ENCODE results near the gene TMEM117. TPM values are rescaled to one million over a fixed set of nuclear protein-coding genes. Genes with fewer than 3 reads are reported as not detected.

TMEM117 gene
- total and polyA plus RNA-seq, 10 of the 15 experiments (the other 5 are each of a cell fraction or from before 2014, with no cell fraction given) = 3.1 to 8.2 (median 6.1) TPM

GRCh38 chr12:43992856-43993255 lies 157.0 kb downstream of the TMEM117 start (continued):
- TF ChIP-seq ATF2 (IDR thresholded peaks at IDR 0.05; ENCODE audit: low read length) = no peak
- TF ChIP-seq RBBP5 (conservative IDR thresholded peaks at IDR 0.05) = no peak

GRCh38 chr12:44000309-44000952 lies 164.6 kb downstream of the TMEM117 start:
- peak; percentile 99 for ATAC-seq
- Histone ChIP-seq H2AFZ (ENCODE audit: control insufficient read depth, low read depth, low read length) (no peak overlapping the region), H3K36me3 (ENCODE audit: control insufficient read depth in 2 of 2, insufficient read depth in 2 of 2, low read length in 1 of 2) (no peaks in the 10 kb centered on the region), H3K9ac (ENCODE audit: control insufficient read depth, insufficient read depth, low read length) (no peak overlapping the region), H3K4me1 (ENCODE audit: control insufficient read depth, insufficient read depth, low read length) (no peaks in the 10 kb centered on the region), H3K9me3 (replicated peaks; ENCODE audit: control insufficient read depth, insufficient read depth, low read length) (no peaks in the 10 kb centered on the region), H3K4me2 (ENCODE audit: control insufficient read depth, insufficient read depth) (no peak overlapping the region), H3K27me3 (replicated peaks in 1 of 2; ENCODE audit: control insufficient read depth in 2 of 2, insufficient read depth in 2 of 2, low read length in 1 of 2) (no peaks in the 10 kb centered on the region), H3K27ac (ENCODE audit: control insufficient read depth, insufficient read depth) (no peak overlapping the region), H3K79me2 (ENCODE audit: control insufficient read depth, insufficient read depth, low read length) (no peaks in the 10 kb centered on the region), H3K4me3 (no peak overlapping the region), H4K20me1 (ENCODE audit: control insufficient read depth, insufficient read depth) (no peaks in the 10 kb centered on the region)
- POLR2A ChIA-PET = no interaction called here
- intact Hi-C loops (cut with micrococcal nuclease; ENCODE audit: unreplicated experiment) = no loop called here
- SMC1A ChIA-PET (ENCODE audit: uncharacterized antibody, unreplicated experiment) = interaction anchor here (1.0 to 1.8 kb wide), 4 partner anchors 9 to 40 kb away, joined by 3 to 9 read pairs (median 5); no protein-coding TSS in a partner anchor
- TF ChIP-seq TCF12 (IDR thresholded peaks at IDR 0.05; ENCODE audit: low read depth, low read length) (no peak), HDAC2 (IDR thresholded peaks at IDR 0.05) (no peak), IRF4 (IDR thresholded peaks at IDR 0.05; ENCODE audit: low read depth, low read length) (0 out of 2 replicates have a peak, but pooled peaks have one; percentile 31), SMC3 (IDR thresholded peaks at IDR 0.05; ENCODE audit: borderline replicate concordance, low read length) (peak; percentile 33; the same call in 1 of the 2 replicates), CTCF (IDR thresholded peaks at IDR 0.05 in 2 of 3, conservative IDR thresholded peaks at IDR 0.05 in 1 of 3; ENCODE audit: control insufficient read depth in 2 of 3, extremely low read depth in 1 of 3, insufficient read depth in 1 of 3, low read depth in 3 of 3, low read length in 3 of 3) (peak; percentile 53 to 72 (median 65)), RAD21 (IDR thresholded peaks at IDR 0.05; ENCODE audit: insufficient read depth, low read depth, low read length) (peak; percentile 50; the same call in 1 of the 2 replicates)
- CTCF ChIA-PET = interaction anchor here (0.6 to 3.9 kb wide), 18 partner anchors 9 to 1482 kb away, joined by 3 to 25 read pairs (median 4); no protein-coding TSS in a partner anchor
- BruUV-seq (replicated peaks) = no TSS peak
- RAD21 ChIA-PET (ENCODE audit: unreplicated experiment) = interaction anchor here (0.6 to 2.0 kb wide), 3 partner anchors 16 to 930 kb away, joined by 3 to 6 read pairs (median 6); no protein-coding TSS in a partner anchor
- no peak for FAIRE-seq
- in situ Hi-C loops (cut with MboI) = no loop called here
- 66% methylated on average over 5 of the region's 5 CpGs for WGBS (ENCODE audit: insufficient coverage, insufficient replicate concordance, low lambda C conversion rate, missing lambda C conversion rate)
- DNase-seq (ENCODE audit: low read depth, low spot score) = no peak
